Measurements from ENCODE around the gene C17orf50. TPM values are rescaled to one million over a fixed set of nuclear protein-coding genes. Genes with fewer than 3 reads are reported as not detected.
"Not testable (repeated sequence)": the region's sequence is repeated elsewhere in the genome, so short reads cannot be mapped to it uniquely, and the experiment has no call there.

The C17orf50 gene
- total and polyA plus RNA-seq, 4 donors, result not detected

GRCh38 chr17:35747540-35748017 is 13.1 kb upstream of the C17orf50 start:
- Histone ChIP-seq H3K27ac (ENCODE audit: low read depth in 1 of 2, low read length in 2 of 2) (no peak overlapping the region), H3K9me3 (ENCODE audit: control insufficient read depth, low read length) (no peaks in the 10 kb centered on the region), H3K4me3 (ENCODE audit: low read length in 2 of 2) (no peak overlapping the region), H3K4me1 (ENCODE audit: control insufficient read depth in 1 of 2, insufficient read depth in 2 of 2, low read length in 2 of 2) (no peaks in the 10 kb centered on the region), H3K27me3 (ENCODE audit: control insufficient read depth in 1 of 2, insufficient read depth in 2 of 2, low read length in 1 of 2) (no peaks in the 10 kb centered on the region), H3K36me3 (ENCODE audit: control insufficient read depth in 1 of 2, insufficient read depth in 2 of 2, low read length in 1 of 2) (no peaks in the 10 kb centered on the region)
- peak; percentile 82 to 90 for DNase-seq
- 23 to 28% methylated on average over 12 of the region's 12 CpGs for WGBS, 2 donors
- intact Hi-C loops (cut with DNase I), result loop anchor here (2.0 to 5.0 kb wide), 2 partner anchors 135 kb away; no protein-coding TSS in a partner anchor
- peak; percentile 84 for ATAC-seq (ENCODE audit: low FRiP score)

DNA sequence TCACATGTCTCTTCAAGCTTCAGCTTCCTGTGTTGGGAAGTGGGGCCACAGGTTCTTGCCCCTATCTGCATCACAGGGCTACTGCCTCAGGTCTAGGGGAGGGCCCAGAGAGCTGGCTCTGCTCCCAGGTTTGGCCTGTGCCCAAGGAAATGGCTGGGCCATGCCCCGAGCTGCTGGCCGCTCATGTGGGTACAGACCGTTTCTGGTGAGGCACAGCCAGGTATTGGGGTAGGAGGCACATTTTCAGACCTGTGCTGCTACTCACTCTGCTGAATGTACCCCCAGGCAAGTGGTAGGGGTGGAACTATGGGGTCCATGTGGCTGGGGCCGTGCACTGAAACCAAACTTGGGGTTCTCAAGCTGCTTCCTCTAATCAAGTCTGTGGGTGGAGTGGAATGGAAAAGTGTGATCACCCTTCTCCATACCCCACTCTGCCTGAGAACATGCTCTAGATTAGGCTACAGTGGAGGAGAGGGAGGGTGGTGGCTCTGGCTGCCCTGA is 12.3 kb upstream of the C17orf50 start:
- Histone ChIP-seq H3K4me3 (ENCODE audit: low read length in 2 of 2) (no peak overlapping the region), H3K27ac (ENCODE audit: low read depth in 1 of 2, low read length in 2 of 2) (no peak overlapping the region), H3K27me3 (ENCODE audit: control insufficient read depth in 1 of 2, insufficient read depth in 2 of 2, low read length in 1 of 2) (no peaks in the 10 kb centered on the region), H3K36me3 (ENCODE audit: control insufficient read depth in 1 of 2, insufficient read depth in 2 of 2, low read length in 1 of 2) (no peaks in the 10 kb centered on the region), H3K4me1 (ENCODE audit: control insufficient read depth in 1 of 2, insufficient read depth in 2 of 2, low read length in 2 of 2) (no peaks in the 10 kb centered on the region), H3K9me3 (ENCODE audit: control insufficient read depth, low read length) (no peaks in the 10 kb centered on the region)
- intact Hi-C loops (cut with DNase I), result loop anchor here in 1 of 2 donors (5.0 kb wide), 1 partner anchor 136 kb away; no protein-coding TSS in a partner anchor
- DNase-seq, result no peak
- ATAC-seq (ENCODE audit: low FRiP score), result no peak
- WGBS, 2 donors, result 13 to 17% methylated on average over 4 of the region's 4 CpGs

DNA sequence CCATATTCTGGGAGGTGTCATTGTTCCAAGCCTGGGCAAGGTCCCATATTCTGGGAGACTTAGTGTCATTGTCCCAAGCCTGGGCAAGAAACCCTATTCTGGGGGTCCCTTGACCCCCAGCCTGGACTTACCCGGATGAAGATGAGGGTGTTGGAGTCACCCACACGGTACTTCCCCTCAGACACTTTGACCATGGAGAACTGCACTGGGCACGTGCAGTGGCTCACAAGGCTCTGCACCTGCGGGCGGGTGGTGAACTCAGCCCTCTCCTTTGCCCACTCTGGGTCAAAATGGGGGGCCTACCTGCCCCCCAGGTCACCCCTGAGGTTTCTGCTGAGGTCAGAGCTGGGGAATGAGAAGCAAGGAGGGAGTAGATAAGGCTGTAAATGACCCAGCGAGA is 11.7 kb upstream of the C17orf50 start:
- Histone ChIP-seq H3K4me3 (ENCODE audit: low read length in 2 of 2) (no peak overlapping the region), H3K27ac (ENCODE audit: low read depth in 1 of 2, low read length in 2 of 2) (no peak overlapping the region), H3K4me1 (ENCODE audit: control insufficient read depth in 1 of 2, insufficient read depth in 2 of 2, low read length in 2 of 2) (no peaks in the 10 kb centered on the region), H3K9me3 (ENCODE audit: control insufficient read depth, low read length) (no peaks in the 10 kb centered on the region), H3K27me3 (ENCODE audit: control insufficient read depth in 1 of 2, insufficient read depth in 2 of 2, low read length in 1 of 2) (no peaks in the 10 kb centered on the region), H3K36me3 (ENCODE audit: control insufficient read depth in 1 of 2, insufficient read depth in 2 of 2, low read length in 1 of 2) (no peaks in the 10 kb centered on the region)
- 83 to 87% methylated on average over 6 of the region's 6 CpGs for WGBS, 2 donors
- ATAC-seq (ENCODE audit: low FRiP score) (no peak), DNase-seq (no peak)
- intact Hi-C loops (cut with DNase I), result loop anchor here in 1 of 2 donors (5.0 kb wide), 1 partner anchor 137 kb away; no protein-coding TSS in a partner anchor

DNA sequence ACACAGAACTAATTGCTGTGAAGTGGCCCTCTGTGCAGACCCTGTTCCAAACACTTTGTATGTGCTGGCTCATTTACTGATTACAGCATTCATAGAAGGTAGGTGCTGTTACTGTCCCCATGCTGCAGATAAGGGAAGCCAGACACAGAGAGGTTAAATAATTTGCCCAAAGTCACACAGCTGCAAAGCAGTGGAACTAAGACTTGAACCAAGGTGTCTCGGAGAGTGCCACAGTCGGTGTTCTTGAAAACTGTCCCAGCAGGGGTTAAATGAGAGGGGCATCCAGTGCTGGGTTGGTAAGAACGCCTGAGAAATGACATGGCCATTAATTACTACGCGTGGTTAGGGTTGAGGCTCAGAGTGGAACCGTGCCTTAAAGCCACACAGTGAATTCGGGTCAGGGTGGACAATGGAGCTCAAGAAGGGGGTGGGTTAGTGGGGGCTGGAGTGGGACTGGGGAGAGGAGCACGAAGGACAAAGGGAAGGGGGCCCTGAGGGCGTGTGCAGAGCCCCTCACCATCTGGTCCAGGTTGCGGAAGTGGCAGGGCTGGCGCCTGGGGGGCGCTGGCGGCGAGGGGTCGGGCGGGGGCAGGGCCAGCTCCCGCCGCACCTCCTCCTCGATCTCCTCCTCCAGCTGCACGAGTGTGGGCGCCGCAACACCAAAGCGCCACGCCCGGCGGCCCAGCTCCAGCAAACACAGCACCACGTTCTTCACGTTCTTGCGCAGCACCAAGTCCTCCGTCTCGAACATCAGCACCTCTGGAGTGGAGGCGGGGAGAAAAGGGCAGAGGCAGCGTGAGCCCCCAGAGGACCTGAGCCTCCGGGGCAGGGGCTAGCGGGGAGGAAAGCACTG is 10.9 kb upstream of the C17orf50 start:
- no peak overlapping the region for H3K27ac ChIP-seq (ENCODE audit: low read depth in 1 of 2, low read length in 2 of 2)
- DNase-seq (no peak), ATAC-seq (ENCODE audit: low FRiP score) (no peak)
- H3K36me3 ChIP-seq (ENCODE audit: control insufficient read depth in 1 of 2, insufficient read depth in 2 of 2, low read length in 1 of 2), result no peaks in the 10 kb centered on the region
- no peaks in the 10 kb centered on the region for H3K27me3 ChIP-seq (ENCODE audit: control insufficient read depth in 1 of 2, insufficient read depth in 2 of 2, low read length in 1 of 2)
- intact Hi-C loops (cut with DNase I), result loop anchor here in 1 of 2 donors (5.0 kb wide), 1 partner anchor 137 kb away; no protein-coding TSS in a partner anchor
- WGBS, 2 donors, result 6 to 7% methylated on average over 29 to 35 of the region's 35 CpGs
- no peaks in the 10 kb centered on the region for H3K4me1 ChIP-seq (ENCODE audit: control insufficient read depth in 1 of 2, insufficient read depth in 2 of 2, low read length in 2 of 2)
- H3K9me3 ChIP-seq (ENCODE audit: control insufficient read depth, low read length), result no peaks in the 10 kb centered on the region
- H3K4me3 ChIP-seq (ENCODE audit: low read length in 2 of 2), result no peak overlapping the region

GRCh38 chr17:35750526-35751395 is 9.9 kb upstream of the C17orf50 start:
- Histone ChIP-seq H3K4me3 (ENCODE audit: low read length in 2 of 2) (no peak overlapping the region), H3K9me3 (ENCODE audit: control insufficient read depth, low read length) (no peaks in the 10 kb centered on the region), H3K36me3 (ENCODE audit: control insufficient read depth in 1 of 2, insufficient read depth in 2 of 2, low read length in 1 of 2) (no peaks in the 10 kb centered on the region), H3K27ac (ENCODE audit: low read depth in 1 of 2, low read length in 2 of 2) (no peak overlapping the region), H3K4me1 (ENCODE audit: control insufficient read depth in 1 of 2, insufficient read depth in 2 of 2, low read length in 2 of 2) (no peaks in the 10 kb centered on the region), H3K27me3 (ENCODE audit: control insufficient read depth in 1 of 2, insufficient read depth in 2 of 2, low read length in 1 of 2) (no peaks in the 10 kb centered on the region)
- intact Hi-C loops (cut with DNase I), result no loop called here
- 86 to 92% methylated on average over 10 of the region's 10 CpGs for WGBS, 2 donors
- ATAC-seq (ENCODE audit: low FRiP score), result no peak
- DNase-seq, result no peak

DNA sequence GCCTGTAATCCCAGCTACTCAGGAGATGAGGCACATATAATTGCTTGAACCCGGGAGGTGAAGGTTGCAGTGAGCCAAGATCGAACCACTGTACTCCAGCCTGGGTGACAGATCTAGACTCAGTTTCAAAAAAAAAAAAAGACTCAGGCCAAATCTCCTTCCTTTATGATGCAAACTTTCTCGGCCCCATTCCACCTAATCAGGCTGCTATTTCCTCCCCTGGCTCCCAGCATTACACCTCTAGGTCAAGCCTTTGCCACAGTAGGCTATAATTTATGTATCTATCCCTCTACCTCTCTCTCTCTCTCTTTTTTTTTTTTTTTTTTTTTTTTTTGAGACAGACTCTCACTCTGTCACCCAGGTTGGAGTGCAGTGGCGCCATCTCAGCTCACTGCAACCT is 9.1 kb upstream of the C17orf50 start:
- ATAC-seq (ENCODE audit: low FRiP score); DNase-seq; H3K27me3 ChIP-seq (ENCODE audit: control insufficient read depth in 1 of 2, insufficient read depth in 2 of 2, low read length in 1 of 2); H3K36me3 ChIP-seq (ENCODE audit: control insufficient read depth in 1 of 2, insufficient read depth in 2 of 2, low read length in 1 of 2); H3K4me3 ChIP-seq (ENCODE audit: low read length in 2 of 2); H3K4me1 ChIP-seq (ENCODE audit: control insufficient read depth in 1 of 2, insufficient read depth in 2 of 2, low read length in 2 of 2); intact Hi-C loops (cut with DNase I); H3K9me3 ChIP-seq (ENCODE audit: control insufficient read depth, low read length); H3K27ac ChIP-seq (ENCODE audit: low read depth in 1 of 2, low read length in 2 of 2): not testable (repeated sequence)
- 86 to 89% methylated on average over 4 of the region's 4 CpGs for WGBS, 2 donors

- DNase-seq (no peak), ATAC-seq (ENCODE audit: low FRiP score) (no peak)
- Histone ChIP-seq H3K4me1 (ENCODE audit: control insufficient read depth in 1 of 2, insufficient read depth in 2 of 2, low read length in 2 of 2) (no peaks in the 10 kb centered on the region), H3K36me3 (ENCODE audit: control insufficient read depth in 1 of 2, insufficient read depth in 2 of 2, low read length in 1 of 2) (no peaks in the 10 kb centered on the region), H3K9me3 (ENCODE audit: control insufficient read depth, low read length) (no peaks in the 10 kb centered on the region), H3K27ac (ENCODE audit: low read depth in 1 of 2, low read length in 2 of 2) (no peak overlapping the region), H3K27me3 (ENCODE audit: control insufficient read depth in 1 of 2, insufficient read depth in 2 of 2, low read length in 1 of 2) (no peaks in the 10 kb centered on the region), H3K4me3 (ENCODE audit: low read length in 2 of 2) (no peak overlapping the region)
- WGBS, 2 donors, result 64 to 65% methylated on average over 16 of the region's 16 CpGs
- intact Hi-C loops (cut with DNase I), result no loop called here
These were observed 8.2 kb upstream of the C17orf50 start for GRCh38 chr17:35752471-35752870.

GRCh38 chr17:35752945-35753764 is 7.5 kb upstream of the C17orf50 start, which contains the start of gene GAS2L2:
GAS2L2 (minus strand) TSS chr17:35753239; CDS start chr17:35752850, 389 bp downstream.
- intact Hi-C loops (cut with DNase I), result no loop called here
- ATAC-seq (ENCODE audit: low FRiP score), result no peak

More at GRCh38 chr17:35752945-35753764, 7.5 kb upstream of the C17orf50 start, which contains the start of gene GAS2L2:
- Histone ChIP-seq H3K4me1 (ENCODE audit: control insufficient read depth in 1 of 2, insufficient read depth in 2 of 2, low read length in 2 of 2) (no peaks in the 10 kb centered on the region), H3K27ac (ENCODE audit: low read depth in 1 of 2, low read length in 2 of 2) (no peak within 1 kb of the TSS), H3K36me3 (ENCODE audit: control insufficient read depth in 1 of 2, insufficient read depth in 2 of 2, low read length in 1 of 2) (no peaks in the 10 kb centered on the region), H3K27me3 (ENCODE audit: control insufficient read depth in 1 of 2, insufficient read depth in 2 of 2, low read length in 1 of 2) (no peaks in the 10 kb centered on the region), H3K4me3 (ENCODE audit: low read length in 2 of 2) (no peak within 1 kb of the TSS), H3K9me3 (ENCODE audit: control insufficient read depth, low read length) (no peaks in the 10 kb centered on the region)
- 24 to 35% methylated on average over 9 of the region's 9 CpGs for WGBS, 2 donors
- no peak for DNase-seq

All from aorta (tissue), 5 donors.